HCT116 (cell line): Measurements from ENCODE around the gene STAT2. TPM values are rescaled to one million over a fixed set of nuclear protein-coding genes. Genes with fewer than 3 reads are reported as not detected.

Experiments
- ATAC-seq: fragments of 200-7000 bp; cut with Tn5 transposase; 2 replicates; pipeline ENCODE4 v1.9.1; 2020; ENCODE audit warnings: mild to moderate bottlenecking, moderate library complexity
- BruUV-seq: library from RNA; stranded (reverse); fragments of 400-500 nt; replicated peaks from 2 replicates; lab custom pipeline; 2021; lab: Mats Ljungman, UMichigan
- CTCF ChIA-PET: fragments of 300-600 bp; sonication (Branson Sonifier 250); formaldehyde crosslinking; loops from one replicate; lab custom pipeline; 2021; ENCODE audit warnings: antibody characterized with exemption; lab: Charles Lee
- POLR2A ChIA-PET: fragments of 300-600, 350-600 bp; sonication (Branson Sonifier 250); formaldehyde crosslinking; loops from one replicate; lab custom pipeline; 2021; ENCODE audit warnings: antibody characterized with exemption; lab: Charles Lee
- RAD21 ChIA-PET, 2 experiments: fragments of 300-600 bp; sonication (Branson Sonifier 250); formaldehyde crosslinking; loops; one replicate each; lab custom pipeline; 2023; ENCODE audit warnings: low total read pairs in 2 of 2; ENCODE audit not compliant: uncharacterized antibody in 2 of 2, unreplicated experiment in 2 of 2, low non-redundant PET in 1 of 2; lab: Charles Lee
- DNase-seq: peaks from one replicate; pipeline ENCODE4 v3.0.0-alpha.2; 2010; ENCODE audit warnings: low read depth, low spot score
- H2AFZ ChIP-seq: fragments of 200-600 bp; shearing (Covaris generic), sonication (generic); 2 replicates; pipeline ENCODE4 v1.6.1; 2017; ENCODE audit warnings: low read depth, mixed run types, mixed read lengths, antibody characterized with exemption, low read length; ENCODE audit not compliant: poor library complexity, severe bottlenecking
- H3K27ac ChIP-seq: 2 replicates; pipeline ENCODE4 v1.5.1; 2012; ENCODE audit warnings: low read depth, low read length
- H3K27me3 ChIP-seq: fragments of 200-600 bp; sonication (generic); 2 replicates; pipeline ENCODE4 v1.6.1; 2016; ENCODE audit warnings: mixed run types, low read length, mixed read lengths; ENCODE audit not compliant: insufficient read depth
- H3K36me3 ChIP-seq, 2 experiments: fragments of 200-500 bp in 1 of 2; fragments of 200-600 bp in 1 of 2; sonication (Bioruptor generic) in 1 of 2; sonication (generic) in 1 of 2; 2 replicates each; pipeline versions ENCODE4 v1.5.1 to v1.6.1; 2014 to 2016; ENCODE audit warnings: low read length in 2 of 2, inconsistent platforms in 1 of 2, mixed read lengths in 1 of 2, mixed run types in 1 of 2; ENCODE audit not compliant: insufficient read depth in 2 of 2, control insufficient read depth in 1 of 2
- H3K4me1 ChIP-seq, 2 experiments: fragments of 200-600 bp in 1 of 2; sonication (generic) in 1 of 2; 2 replicates each; pipeline versions ENCODE4 v1.5.1 to v1.6.1; 2012 to 2017; ENCODE audit warnings: low read length in 2 of 2, inconsistent platforms in 1 of 2, mild to moderate bottlenecking in 1 of 2, mixed read lengths in 1 of 2, mixed run types in 1 of 2, moderate library complexity in 1 of 2; ENCODE audit not compliant: insufficient read depth in 2 of 2, control insufficient read depth in 1 of 2
- H3K4me2 ChIP-seq: fragments of 200-600 bp; sonication (generic); 2 replicates; pipeline ENCODE4 v1.6.1; 2017; ENCODE audit warnings: mixed run types, low read length, mixed read lengths
- H3K4me3 ChIP-seq, 2 experiments: fragments of 200-600 bp in 1 of 2; sonication (generic) in 1 of 2; replicated peaks in 1 of 2; 2 replicates each; pipeline ENCODE4 v1.5.1; 2011 to 2016; ENCODE audit warnings: low read length in 2 of 2, control low read depth in 1 of 2, low read depth in 1 of 2, mild to moderate bottlenecking in 1 of 2, mixed read lengths in 1 of 2, mixed run types in 1 of 2
- H3K79me2 ChIP-seq: fragments of 200-600 bp; sonication (generic); 2 replicates; pipeline ENCODE4 v1.6.1; 2017; ENCODE audit warnings: mild to moderate bottlenecking, mixed run types, low read length, moderate library complexity, mixed read lengths; ENCODE audit not compliant: insufficient read depth
- H3K9ac ChIP-seq: fragments of 200-600 bp; sonication (generic); 2 replicates; pipeline ENCODE4 v1.6.1; 2016; ENCODE audit warnings: low read length, mixed read lengths
- H3K9me2 ChIP-seq: fragments of 200-600 bp; sonication (generic), shearing (Covaris generic); 2 replicates; pipeline ENCODE4 v1.6.1; 2017; ENCODE audit warnings: mixed run types, mild to moderate bottlenecking, moderate library complexity; ENCODE audit not compliant: insufficient read depth
- H3K9me3 ChIP-seq, 2 experiments: fragments of 200-500 bp in 1 of 2; fragments of 200-600 bp in 1 of 2; sonication (Bioruptor generic) in 1 of 2; sonication (generic) in 1 of 2; 2 replicates each; pipeline ENCODE4 v1.6.1; 2014 to 2017; ENCODE audit warnings: low read length in 2 of 2, mixed read lengths in 2 of 2, inconsistent platforms in 1 of 2, low read depth in 1 of 2, mild to moderate bottlenecking in 1 of 2, mixed run types in 1 of 2, moderate library complexity in 1 of 2; ENCODE audit not compliant: control insufficient read depth in 1 of 2, insufficient read depth in 1 of 2
- H4K20me1 ChIP-seq: fragments of 200-600 bp; sonication (generic), shearing (Covaris generic); 2 replicates; pipeline ENCODE4 v1.6.1; 2017; ENCODE audit warnings: mixed run types, mild to moderate bottlenecking, moderate library complexity; ENCODE audit not compliant: insufficient read depth
- ATF3 ChIP-seq: IDR thresholded peaks from 2 replicates; pipeline ENCODE4 v1.6.1; 2012
- CBX3 ChIP-seq: IDR thresholded peaks from 2 replicates; pipeline ENCODE4 v1.6.1; 2012; ENCODE audit warnings: low read depth
- CTCF ChIP-seq, 3 experiments: fragments of 200-600 bp in 1 of 3; sonication (generic) in 1 of 3; IDR thresholded peaks in 2 of 3; conservative IDR thresholded peaks in 1 of 3; 2 replicates each; pipeline ENCODE4 v1.5.1; 2012 to 2017; ENCODE audit warnings: low read depth in 2 of 3, low read length in 2 of 3, antibody characterized with exemption in 1 of 3, borderline replicate concordance in 1 of 3, control low read depth in 1 of 3, mild to moderate bottlenecking in 1 of 3, mixed read lengths in 1 of 3, mixed run types in 1 of 3, moderate library complexity in 1 of 3; ENCODE audit not compliant: insufficient read depth in 1 of 3
- EGR1 ChIP-seq: IDR thresholded peaks from 2 replicates; pipeline ENCODE4 v1.6.1; 2012; ENCODE audit warnings: low read depth
- EZH2 ChIP-seq: fragments of 200-600 bp; sonication (generic); IDR thresholded peaks from 2 replicates; pipeline ENCODE4 v1.6.1; 2017; ENCODE audit warnings: antibody characterized with exemption, mixed run types
- EZH2phosphoT487 ChIP-seq: fragments of 200-600 bp; IDR thresholded peaks from 2 replicates; pipeline ENCODE4 v1.6.1; 2018; ENCODE audit warnings: antibody characterized with exemption, borderline replicate concordance
- FOSL1 ChIP-seq: IDR thresholded peaks from 2 replicates; pipeline ENCODE4 v1.6.1; 2012; ENCODE audit warnings: low read depth
- MAX ChIP-seq: IDR thresholded peaks from 2 replicates; pipeline ENCODE4 v1.6.1; 2012
- POLR2A ChIP-seq: IDR thresholded peaks from 2 replicates; pipeline ENCODE4 v1.7.0; 2011; ENCODE audit warnings: borderline replicate concordance; ENCODE audit not compliant: insufficient read depth, insufficient read length; ENCODE audit errors: extremely low read depth
- POLR2AphosphoS5 ChIP-seq: IDR thresholded peaks from 2 replicates; pipeline ENCODE4 v1.6.1; 2011; ENCODE audit warnings: mild to moderate bottlenecking, low read depth, low read length, moderate library complexity
- RAD21 ChIP-seq: IDR thresholded peaks from 2 replicates; pipeline ENCODE4 v1.6.1; 2012; ENCODE audit warnings: low read depth, mild to moderate bottlenecking
- REST ChIP-seq: IDR thresholded peaks from 2 replicates; pipeline ENCODE4 v1.6.1; 2012; ENCODE audit warnings: low read depth
- SIN3A ChIP-seq: IDR thresholded peaks from 2 replicates; pipeline ENCODE4 v1.6.1; 2012; ENCODE audit warnings: low read depth
- SP1 ChIP-seq: IDR thresholded peaks from 2 replicates; pipeline ENCODE4 v1.6.1; 2012; ENCODE audit warnings: low read depth
- SRF ChIP-seq: IDR thresholded peaks from 2 replicates; pipeline ENCODE4 v1.6.1; 2012; ENCODE audit warnings: low read depth
- TCF7L2 ChIP-seq: IDR thresholded peaks from 2 replicates; pipeline ENCODE4 v1.7.0; 2011; ENCODE audit warnings: borderline replicate concordance, inconsistent platforms; ENCODE audit not compliant: insufficient read depth, insufficient read length; ENCODE audit errors: extremely low read depth
- YY1 ChIP-seq: IDR thresholded peaks from 2 replicates; pipeline ENCODE4 v1.6.1; 2011; ENCODE audit warnings: low read length, low read depth, moderate library complexity, mild to moderate bottlenecking; ENCODE audit not compliant: insufficient replicate concordance; ENCODE audit errors: extremely low read depth
- ZFX ChIP-seq: fragments of 450-650 bp; IDR thresholded peaks from 2 replicates; pipeline ENCODE4 v1.6.1; 2017
- ZNF274 ChIP-seq: fragments of 200-500 bp; sonication (Bioruptor generic); IDR thresholded peaks from 2 replicates; pipeline ENCODE4 v1.6.1; 2014; ENCODE audit warnings: mild to moderate bottlenecking, low read depth, low read length, inconsistent platforms
- intact Hi-C: fragments of 100-400 bp; cut with micrococcal nuclease; formaldehyde crosslinking; loops from 2 replicates; pipeline ENCODE4 v1.10.0; 2022
- total RNA-seq: library from RNA; stranded (reverse); gene quantifications from one replicate; pipeline ENCODE4 v1.2.1, GENCODE V29; 2021; ENCODE audit not compliant: unreplicated experiment

STAT2 gene
- total RNA-seq, 1 experiment from 2014 or later = 53.1 TPM

- ChIA-PET RAD21 (no interaction called here), CTCF (interaction anchor here (1.5 kb wide), 1 partner anchor 181 kb away, joined by 3 read pairs; the partner anchor contains the start of gene ZC3H10), POLR2A (no interaction called here)
- Histone ChIP-seq H4K20me1 (no peaks in the 10 kb centered on the region), H3K9me3 (no peaks in the 10 kb centered on the region), H3K4me3 (peak overlapping the region; percentile 69 to 99), H3K27ac (peak overlapping the region; percentile 74), H3K9me2 (no peaks in the 10 kb centered on the region), H2AFZ (no peak overlapping the region), H3K79me2 (peaks cover 65% of the 10 kb centered on the region), H3K4me1 (peaks cover 22 to 48% of the 10 kb centered on the region in 2 experiments; a peak in 3 of 4 replicates), H3K36me3 (peaks cover 3 to 16% of the 10 kb centered on the region in 2 experiments; a peak in 2 of 4 replicates), H3K9ac (peak overlapping the region; percentile 96), H3K4me2 (peak overlapping the region; percentile 93), H3K27me3 (no peaks in the 10 kb centered on the region)
- DNase-seq (no peak), ATAC-seq (no peak)
- intact Hi-C loops = no loop called here
- no peak for TF ChIP-seq POLR2A
- no peak for TF ChIP-seq ZFX
- TF ChIP-seq CBX3 = no peak
- no peak for TF ChIP-seq ATF3
- TF ChIP-seq ZNF274 = no peak
- TF ChIP-seq REST = no peak
- no peak for TF ChIP-seq EZH2
- no peak for TF ChIP-seq TCF7L2
- no peak for TF ChIP-seq EZH2phosphoT487
- TF ChIP-seq CTCF (IDR thresholded peaks at IDR 0.05 in 2 of 3, conservative IDR thresholded peaks at IDR 0.05 in 1 of 3; ENCODE audit: borderline replicate concordance in 1 of 3, insufficient read depth in 1 of 3, low read depth in 2 of 3, low read length in 2 of 3) = no peak
- no peak for TF ChIP-seq POLR2AphosphoS5
- TF ChIP-seq MAX = no peak
- no peak for TF ChIP-seq RAD21
- no peak for TF ChIP-seq SRF
- TF ChIP-seq FOSL1 = no peak
- TF ChIP-seq SIN3A = no peak
- no peak for TF ChIP-seq EGR1
- no peak for TF ChIP-seq YY1
- TF ChIP-seq SP1 = no peak
- BruUV-seq = no TSS peak
Measured at GRCh38 chr12:56298828-56299227, 61.1 kb downstream of the STAT2 start.
